Measurements from ENCODE around the gene HCK. TPM values are rescaled to one million over a fixed set of nuclear protein-coding genes. Genes with fewer than 3 reads are reported as not detected.

The HCK gene
- total RNA-seq, 2 experiments from 2014 or later, result 0.67 to 1.0 TPM

DNA sequence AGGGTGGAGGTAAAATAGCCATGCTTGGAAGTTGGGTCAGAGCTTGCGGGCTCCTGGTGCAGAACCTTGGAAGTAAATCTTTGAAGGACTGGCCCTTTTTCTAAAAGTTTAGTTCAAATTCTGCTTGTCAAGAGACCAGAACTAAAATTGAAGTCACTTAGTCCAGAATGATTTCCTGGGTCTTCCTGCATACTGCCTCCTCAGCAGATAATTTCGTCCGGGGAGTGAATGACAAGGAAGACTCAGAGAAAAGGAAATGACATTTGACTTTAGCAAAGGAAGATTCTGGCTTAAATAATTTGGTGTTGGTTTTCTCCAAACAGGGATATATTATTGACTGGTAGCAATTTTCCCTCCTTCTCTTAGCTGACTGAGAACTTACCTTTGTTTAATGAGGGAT lies 58.7 kb downstream of the HCK start:
- peaks cover 4% of the 10 kb centered on the region for H3K36me3 ChIP-seq (ENCODE audit: insufficient read depth, low read length)
- H3K9me3 ChIP-seq (ENCODE audit: control insufficient read depth in 1 of 2, insufficient read depth in 1 of 2, low read length in 2 of 2), result no peaks in the 10 kb centered on the region
- H3K36me3 Mint-ChIP-seq (ENCODE audit: low read depth), result peaks cover 17% of the 10 kb centered on the region
- no peaks in the 10 kb centered on the region for H3K27me3 ChIP-seq (ENCODE audit: control insufficient read depth in 1 of 2, insufficient read depth in 2 of 2, low read length in 2 of 2)
- intact Hi-C loops (cut with DNase I, micrococcal nuclease), result loop anchor here in 1 of 2 experiments (10.0 kb wide), 1 partner anchor 1704 kb away; the partner anchor contains the start of gene CHMP4B
- TF ChIP-seq, protein P1, sequence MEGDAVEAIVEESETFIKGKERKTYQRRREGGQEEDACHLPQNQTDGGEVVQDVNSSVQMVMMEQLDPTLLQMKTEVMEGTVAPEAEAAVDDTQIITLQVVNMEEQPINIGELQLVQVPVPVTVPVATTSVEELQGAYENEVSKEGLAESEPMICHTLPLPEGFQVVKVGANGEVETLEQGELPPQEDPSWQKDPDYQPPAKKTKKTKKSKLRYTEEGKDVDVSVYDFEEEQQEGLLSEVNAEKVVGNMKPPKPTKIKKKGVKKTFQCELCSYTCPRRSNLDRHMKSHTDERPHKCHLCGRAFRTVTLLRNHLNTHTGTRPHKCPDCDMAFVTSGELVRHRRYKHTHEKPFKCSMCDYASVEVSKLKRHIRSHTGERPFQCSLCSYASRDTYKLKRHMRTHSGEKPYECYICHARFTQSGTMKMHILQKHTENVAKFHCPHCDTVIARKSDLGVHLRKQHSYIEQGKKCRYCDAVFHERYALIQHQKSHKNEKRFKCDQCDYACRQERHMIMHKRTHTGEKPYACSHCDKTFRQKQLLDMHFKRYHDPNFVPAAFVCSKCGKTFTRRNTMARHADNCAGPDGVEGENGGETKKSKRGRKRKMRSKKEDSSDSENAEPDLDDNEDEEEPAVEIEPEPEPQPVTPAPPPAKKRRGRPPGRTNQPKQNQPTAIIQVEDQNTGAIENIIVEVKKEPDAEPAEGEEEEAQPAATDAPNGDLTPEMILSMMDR (IDR thresholded peaks at IDR 0.05), result no peak
- ChIA-PET POLR2A (interaction anchor here (1.5 kb wide), 1 partner anchor 8 kb away, joined by 4 read pairs; no protein-coding TSS in a partner anchor), CTCF (no interaction called here)
- H3K4me3 Mint-ChIP-seq, result peak overlapping the region; percentile 92
- no peaks in the 10 kb centered on the region for H3K27me3 Mint-ChIP-seq
- peak overlapping the region; percentile 93 for H3K27ac Mint-ChIP-seq
- peaks cover 49% of the 10 kb centered on the region for H3K4me1 Mint-ChIP-seq (ENCODE audit: low read depth)
- H3K4me1 ChIP-seq (ENCODE audit: insufficient read depth, low read length), result peaks cover 28% of the 10 kb centered on the region
- H3K9me3 Mint-ChIP-seq, result no peaks in the 10 kb centered on the region
- H3K27ac ChIP-seq (ENCODE audit: low read depth in 1 of 2, low read length in 2 of 2), result no peak overlapping the region
- DNase-seq (no peak), ATAC-seq (ENCODE audit: poor library complexity) (no peak)
- H3K4me3 ChIP-seq (ENCODE audit: low read length), result peak overlapping the region; percentile 97

DNA sequence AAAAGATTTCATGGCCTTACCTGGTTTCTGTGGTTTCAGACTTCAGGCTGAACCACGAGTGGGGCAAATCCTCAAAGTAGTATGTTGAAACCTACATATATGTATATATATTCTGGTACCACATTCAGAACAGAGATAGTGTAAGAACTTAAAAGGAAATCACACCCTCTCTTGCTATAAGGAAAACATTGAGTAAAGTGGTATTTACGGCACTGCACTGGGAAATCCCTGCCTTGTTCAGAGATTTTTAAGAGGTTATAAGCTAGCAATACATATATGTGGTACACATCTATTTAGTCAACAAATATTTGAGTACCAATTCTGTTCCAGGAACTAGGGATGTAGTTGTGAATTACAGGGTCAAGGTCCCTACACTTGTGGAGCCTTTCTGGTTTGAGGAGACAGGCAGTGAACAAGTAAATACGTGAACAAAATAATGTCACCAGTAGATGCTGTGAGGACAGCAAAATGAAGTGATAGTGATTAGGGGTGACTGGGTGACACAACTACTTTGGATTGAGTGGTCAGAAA lies 59.2 kb downstream of the HCK start:
- Histone ChIP-seq H3K9me3 (ENCODE audit: control insufficient read depth in 1 of 2, insufficient read depth in 1 of 2, low read length in 2 of 2) (no peaks in the 10 kb centered on the region), H3K27me3 (ENCODE audit: control insufficient read depth in 1 of 2, insufficient read depth in 2 of 2, low read length in 2 of 2) (no peaks in the 10 kb centered on the region), H3K27ac (ENCODE audit: low read depth in 1 of 2, low read length in 2 of 2) (no peak overlapping the region), H3K4me3 (ENCODE audit: low read length) (no peak overlapping the region), H3K4me1 (ENCODE audit: insufficient read depth, low read length) (peaks cover 28% of the 10 kb centered on the region), H3K36me3 (ENCODE audit: insufficient read depth, low read length) (peaks cover 7% of the 10 kb centered on the region)
- TF ChIP-seq, protein P1 (IDR thresholded peaks at IDR 0.05), result no peak
- Mint-ChIP-seq H3K4me3 (peak overlapping the region; percentile 92), H3K9me3 (no peaks in the 10 kb centered on the region), H3K4me1 (ENCODE audit: low read depth) (peaks cover 52% of the 10 kb centered on the region), H3K27ac (peak overlapping the region; percentile 93), H3K27me3 (no peaks in the 10 kb centered on the region), H3K36me3 (ENCODE audit: low read depth) (peaks cover 20% of the 10 kb centered on the region)
- DNase-seq (no peak), ATAC-seq (ENCODE audit: poor library complexity) (no peak)
- intact Hi-C loops (cut with DNase I, micrococcal nuclease), result loop anchor here in 1 of 2 experiments (10.0 kb wide), 1 partner anchor 1704 kb away; the partner anchor contains the start of gene CHMP4B
- ChIA-PET CTCF (no interaction called here), POLR2A (no interaction called here)

DNA sequence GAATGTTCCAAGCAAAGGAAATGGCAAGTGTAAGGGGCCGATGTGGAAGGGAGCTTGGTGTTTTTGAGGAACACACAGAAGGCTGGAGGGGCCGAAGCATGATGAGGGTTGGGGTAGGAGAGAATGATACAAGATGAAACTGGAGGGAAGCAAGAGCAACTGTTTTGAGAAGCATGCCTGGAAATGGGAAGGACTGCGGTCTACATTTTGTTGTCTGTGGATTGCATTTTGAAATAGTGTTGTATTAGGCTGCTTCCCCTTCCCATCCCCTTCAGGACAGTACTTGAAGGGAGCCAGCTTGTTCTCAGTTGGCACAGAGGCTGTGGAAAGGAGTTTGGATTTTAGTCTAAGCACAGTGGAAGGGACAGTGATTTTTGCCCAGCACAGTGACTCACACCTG lies 59.7 kb downstream of the HCK start:
- H3K4me3 ChIP-seq (ENCODE audit: low read length), result no peak overlapping the region
- ATAC-seq (ENCODE audit: poor library complexity), result no peak
- peaks cover 7% of the 10 kb centered on the region for H3K36me3 ChIP-seq (ENCODE audit: insufficient read depth, low read length)
- DNase-seq, result no peak
- intact Hi-C loops (cut with DNase I, micrococcal nuclease), result loop anchor here in 1 of 2 experiments (10.0 kb wide), 1 partner anchor 1703 kb away; the partner anchor contains the start of gene CHMP4B
- H3K27ac Mint-ChIP-seq, result peak overlapping the region; percentile 93
- TF ChIP-seq, protein P1 (IDR thresholded peaks at IDR 0.05), result no peak
- no peaks in the 10 kb centered on the region for H3K9me3 Mint-ChIP-seq
- H3K27ac ChIP-seq (ENCODE audit: low read depth in 1 of 2, low read length in 2 of 2), result no peak overlapping the region
- peaks cover 22% of the 10 kb centered on the region for H3K36me3 Mint-ChIP-seq (ENCODE audit: low read depth)
- peak overlapping the region; percentile 92 for H3K4me3 Mint-ChIP-seq
- no peaks in the 10 kb centered on the region for H3K27me3 ChIP-seq (ENCODE audit: control insufficient read depth in 1 of 2, insufficient read depth in 2 of 2, low read length in 2 of 2)
- POLR2A ChIA-PET, result no interaction called here
- CTCF ChIA-PET, result no interaction called here
- H3K4me1 ChIP-seq (ENCODE audit: insufficient read depth, low read length), result peaks cover 29% of the 10 kb centered on the region
- no peaks in the 10 kb centered on the region for H3K9me3 ChIP-seq (ENCODE audit: control insufficient read depth in 1 of 2, insufficient read depth in 1 of 2, low read length in 2 of 2)
- H3K27me3 Mint-ChIP-seq, result no peaks in the 10 kb centered on the region
- H3K4me1 Mint-ChIP-seq (ENCODE audit: low read depth), result peaks cover 57% of the 10 kb centered on the region

All from CD4-positive, alpha-beta T cell (primary cell).